GM19463 (cell line): ENCODE measurements around the gene CTBP1.
"Not testable (repeated sequence)": the region's sequence is repeated elsewhere in the genome, so short reads cannot be mapped to it uniquely, and the experiment has no call there.

Source experiments
- ATAC-seq: cut with Tn5 transposase; IDR thresholded peaks from one replicate; pipeline ENCODE4 v1.9.1; 2021; ENCODE audit warnings: mild to moderate bottlenecking, moderate library complexity; ENCODE audit not compliant: unreplicated experiment

The CTBP1 gene

DNA sequence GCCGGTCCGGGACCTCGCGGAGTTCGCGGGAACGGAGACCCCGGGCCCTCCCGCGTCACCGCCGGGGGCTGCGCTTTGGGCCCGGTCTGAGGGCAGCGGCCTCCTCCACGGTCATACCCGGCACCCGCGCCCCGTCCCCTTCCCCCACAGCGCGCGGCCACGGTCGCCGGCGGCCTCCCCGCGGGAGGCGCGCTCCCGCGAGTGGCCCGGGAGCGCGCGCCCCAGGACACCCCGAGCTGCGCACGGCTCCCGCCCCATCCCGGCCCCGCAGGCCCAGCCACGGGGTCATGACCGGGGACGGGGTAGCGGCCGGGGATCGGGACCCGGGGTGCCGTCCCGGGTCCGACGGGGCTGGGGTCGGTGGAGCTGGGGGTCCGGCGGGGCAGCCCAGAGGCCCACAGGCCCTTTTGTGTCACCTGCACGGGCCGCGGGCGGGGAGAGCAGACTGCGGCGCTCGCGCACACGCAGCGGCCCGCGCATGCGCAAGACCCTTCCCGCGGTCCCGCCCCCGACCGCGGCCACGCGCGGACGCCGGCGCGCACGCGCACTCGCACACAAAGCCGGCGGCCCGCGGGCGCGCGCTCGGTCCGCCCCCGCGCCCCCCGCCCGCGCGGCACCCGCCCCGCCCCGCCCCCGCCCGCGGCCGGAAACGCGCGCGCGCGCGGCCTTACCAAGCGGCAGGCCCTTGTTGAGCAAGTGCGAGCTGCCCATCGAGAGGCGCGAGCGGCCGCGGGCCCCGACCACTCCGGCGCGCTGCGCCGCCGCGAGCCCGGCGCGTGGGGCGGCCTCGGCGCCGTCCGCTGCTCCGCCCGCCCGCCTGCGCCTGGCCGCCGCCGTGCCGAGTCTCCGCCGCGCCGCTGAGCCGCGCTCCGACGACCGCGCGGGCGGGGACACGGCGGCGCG, at the start of gene CTBP1:
CTBP1 (minus strand) TSS at position 886 of the 903 bp plus-strand sequence. CDS start 7,799 bp downstream, outside the sequence.
- ATAC-seq: peak; percentile 43

DNA sequence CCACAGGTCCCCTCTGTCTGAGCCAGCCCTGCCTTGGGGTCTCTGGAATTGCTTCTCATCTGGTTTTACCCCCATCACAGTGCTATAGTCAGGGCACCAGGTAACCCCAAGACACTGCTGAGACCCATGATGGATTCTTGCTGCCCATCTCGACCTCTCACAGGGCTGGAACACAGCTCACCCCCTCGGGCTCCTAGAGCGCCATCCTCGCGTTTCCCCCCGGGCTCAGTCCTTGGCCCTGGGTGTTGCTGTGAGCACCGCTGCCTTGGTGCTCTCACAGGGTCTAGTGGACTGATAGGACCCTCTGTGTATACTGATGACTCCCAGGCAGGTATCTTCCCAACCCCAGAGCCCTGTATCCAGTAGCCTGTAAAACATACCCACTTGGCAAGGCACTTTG, 49.5 kb upstream of the CTBP1 start:
- ATAC-seq: no peak

- no peak for ATAC-seq
Measured at GRCh38 chr4:1297456-1298325, 48.8 kb upstream of the CTBP1 start.

DNA sequence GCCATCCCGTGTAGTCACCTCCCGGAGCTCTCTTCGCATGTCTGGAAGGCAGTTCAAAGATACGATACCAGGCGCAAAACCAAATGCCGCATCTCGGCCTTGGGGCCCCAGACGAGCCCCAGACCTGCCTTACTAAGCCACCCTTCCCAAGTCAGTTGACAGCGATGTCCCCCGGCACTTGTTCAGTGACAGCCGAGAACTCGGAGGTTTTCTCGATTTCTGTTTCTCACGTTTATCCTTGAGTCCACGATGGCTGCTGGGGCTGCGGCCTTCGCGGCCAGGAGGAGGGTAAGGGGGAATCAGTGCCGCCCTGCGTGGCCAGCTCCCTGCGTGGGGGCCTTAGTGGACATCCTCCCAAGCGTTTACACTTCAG, 48.1 kb upstream of the CTBP1 start:
- no peak for ATAC-seq

GRCh38 chr4:1296324-1297022, 47.5 kb upstream of the CTBP1 start:
- ATAC-seq: no peak

DNA sequence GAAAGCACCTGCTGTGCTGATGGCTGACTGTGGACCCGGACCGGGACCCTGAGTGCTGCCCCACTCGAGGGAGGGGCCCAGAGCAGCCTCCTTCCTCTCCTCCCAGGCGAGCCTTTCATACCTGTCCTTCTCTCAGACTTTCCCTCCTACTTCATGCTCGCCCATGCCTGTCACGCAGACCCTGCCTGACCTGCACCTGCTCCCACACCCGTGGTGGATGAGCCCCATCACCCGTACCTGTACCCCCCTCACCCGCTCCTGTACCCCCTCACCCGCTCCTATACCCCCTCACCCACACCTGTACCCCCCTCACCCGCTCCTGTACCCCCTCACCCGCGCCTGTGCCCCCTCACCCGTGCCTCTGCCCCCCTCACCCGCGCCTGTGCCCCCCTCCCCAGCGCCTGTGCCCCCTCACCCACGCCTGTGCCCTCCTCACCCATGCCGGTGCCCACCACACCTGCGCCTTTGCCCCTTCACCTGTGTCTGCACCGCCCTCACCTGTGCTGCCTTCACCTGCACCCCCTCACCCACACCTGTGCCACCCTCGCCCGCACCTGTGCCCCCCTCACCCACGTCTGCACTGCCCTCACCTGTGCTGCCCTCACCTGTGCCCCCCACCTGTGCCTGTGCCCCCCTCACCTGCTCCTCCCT, 46.6 kb upstream of the CTBP1 start:
- no peak for ATAC-seq

DNA sequence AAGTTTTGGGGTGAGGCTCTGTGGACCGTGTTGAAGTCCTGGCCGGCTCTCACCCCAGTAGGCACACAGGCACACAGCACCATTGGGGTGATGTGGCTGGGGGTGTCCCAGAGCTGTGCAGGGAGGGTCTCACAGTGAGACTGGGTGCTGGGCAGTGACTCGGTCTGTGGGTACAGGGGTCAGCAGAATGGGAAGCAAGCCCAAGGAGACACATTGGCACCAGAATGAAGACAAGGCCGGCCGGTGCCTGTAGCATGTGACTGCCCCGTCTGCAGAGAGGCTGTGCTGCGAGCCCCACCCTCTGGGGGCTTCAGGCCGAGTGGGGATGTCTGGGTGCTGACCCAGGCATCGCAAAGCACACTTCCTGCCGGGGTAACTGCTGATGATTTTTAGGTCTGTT, 46.0 kb upstream of the CTBP1 start:
- ATAC-seq: no peak

- ATAC-seq: no peak
Measured at GRCh38 chr4:1294424-1294823, 45.5 kb upstream of the CTBP1 start.

DNA sequence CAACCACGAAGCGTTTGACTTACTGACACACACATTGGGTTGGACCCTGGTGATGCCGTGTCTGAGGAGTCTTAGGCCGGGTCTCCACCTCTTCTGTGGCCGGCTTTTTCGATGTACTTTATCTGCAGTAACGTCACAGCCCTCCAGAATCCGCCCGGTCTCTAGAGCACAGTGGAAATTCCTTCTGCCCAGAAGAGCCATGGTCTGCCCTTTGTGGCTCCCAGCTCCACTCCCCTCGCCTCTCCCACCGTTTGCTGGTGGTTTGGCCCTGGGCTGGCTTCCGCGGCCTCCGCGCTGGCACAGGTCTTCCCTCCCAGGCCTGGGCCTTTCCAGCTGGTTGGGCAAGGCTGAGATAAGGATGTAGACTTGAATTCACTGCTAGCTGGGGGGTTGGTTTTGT, 45.1 kb upstream of the CTBP1 start:
- no peak for ATAC-seq

- no peak for ATAC-seq
Measured at GRCh38 chr4:1293531-1293941, 44.6 kb upstream of the CTBP1 start.

GRCh38 chr4:1292703-1293011, 43.7 kb upstream of the CTBP1 start:
- ATAC-seq: not testable (repeated sequence)

DNA sequence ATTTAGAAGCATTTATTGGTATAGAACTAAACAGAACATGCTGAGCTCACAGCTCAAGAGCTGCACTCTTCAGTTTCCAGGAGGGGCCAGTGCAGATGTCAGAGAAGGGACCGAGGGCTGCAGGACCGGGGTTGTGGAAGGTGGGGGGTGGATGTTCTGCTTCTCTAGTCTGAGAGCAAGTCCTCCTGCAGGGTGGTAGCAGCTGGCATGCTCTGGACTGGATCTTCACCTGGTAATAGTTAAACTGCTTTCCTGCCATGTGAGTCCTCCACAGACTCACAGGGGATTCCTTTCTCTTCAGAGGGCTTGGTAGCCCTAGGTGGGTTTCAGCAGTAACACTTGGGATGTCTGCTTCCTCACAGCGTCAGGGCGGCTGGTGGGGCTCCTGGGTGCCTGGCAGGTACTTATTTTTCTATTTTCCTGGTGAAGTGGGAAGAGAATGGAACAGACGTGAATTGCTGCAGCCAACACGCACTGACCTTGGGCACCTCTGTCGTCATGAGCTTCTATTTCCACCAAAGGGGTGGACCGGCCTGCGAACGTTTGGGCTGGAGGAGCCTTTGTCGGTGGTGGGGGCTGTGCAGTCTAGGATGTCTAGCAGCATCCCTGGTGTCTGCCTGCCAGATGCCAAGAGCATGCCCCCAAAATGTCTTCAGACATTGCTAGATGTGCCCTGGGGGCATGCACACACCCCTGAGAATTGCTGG, 43.2 kb upstream of the CTBP1 start:
- ATAC-seq: no peak

DNA sequence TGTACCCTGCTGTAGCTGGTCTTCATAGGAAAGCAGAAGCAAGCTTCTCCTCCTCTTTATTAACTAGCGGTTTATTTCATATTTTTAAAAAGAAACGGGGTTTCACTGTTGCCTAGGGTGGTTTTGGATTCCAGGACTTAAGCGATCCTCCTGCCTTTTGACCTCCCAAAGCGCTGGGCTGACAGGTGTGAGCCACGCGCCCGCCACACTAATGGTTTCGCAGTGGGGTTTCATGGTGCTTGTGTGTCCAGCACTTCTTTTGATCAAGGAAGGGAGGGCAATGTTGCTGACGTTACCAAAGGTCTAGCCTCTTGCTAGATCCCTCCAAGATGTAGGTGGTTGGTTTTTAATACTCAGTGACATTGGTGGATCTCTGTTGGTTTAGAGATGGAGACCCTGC, 42.2 kb upstream of the CTBP1 start:
- ATAC-seq: no peak

DNA sequence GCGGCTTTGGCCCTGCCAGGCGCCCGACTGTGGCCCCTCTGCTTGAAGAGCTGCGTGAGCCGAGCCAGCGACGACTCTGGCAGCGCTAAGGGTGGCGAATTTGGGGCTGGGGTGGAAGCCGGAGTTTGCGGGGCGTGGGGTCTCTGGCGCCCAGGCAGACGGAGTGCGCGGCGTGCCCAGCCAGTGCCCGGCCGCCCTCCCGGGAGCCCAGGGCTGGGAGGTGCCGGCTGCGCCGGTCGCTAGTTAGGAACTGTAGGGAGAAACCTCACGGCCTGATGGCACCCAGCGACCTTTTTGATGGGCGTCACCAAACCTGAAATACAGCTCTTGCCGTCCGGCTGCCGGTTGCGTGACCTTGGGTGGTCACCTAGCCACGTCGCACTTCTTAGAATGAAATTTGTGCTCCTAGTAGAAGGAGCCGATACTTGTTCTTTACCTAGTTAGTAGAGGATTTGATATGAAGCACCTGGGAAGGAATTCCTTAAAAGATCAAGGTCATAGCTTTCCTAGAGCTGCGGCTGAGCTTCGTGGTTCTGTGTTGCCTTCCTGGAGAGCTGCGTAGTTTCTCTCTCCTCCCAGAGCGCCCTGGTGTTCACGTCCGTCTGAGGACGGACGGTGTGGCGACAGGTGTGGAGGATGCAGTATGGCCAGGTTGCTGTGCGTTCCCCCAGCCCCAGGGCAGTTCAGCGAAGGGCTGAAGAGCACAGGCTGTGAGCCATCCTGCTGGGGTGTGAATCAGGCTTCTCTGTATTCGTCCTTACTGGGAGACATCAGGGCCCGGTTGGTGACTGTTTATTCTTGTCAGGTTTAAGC, 41.4 kb upstream of the CTBP1 start:
- ATAC-seq: no peak

DNA sequence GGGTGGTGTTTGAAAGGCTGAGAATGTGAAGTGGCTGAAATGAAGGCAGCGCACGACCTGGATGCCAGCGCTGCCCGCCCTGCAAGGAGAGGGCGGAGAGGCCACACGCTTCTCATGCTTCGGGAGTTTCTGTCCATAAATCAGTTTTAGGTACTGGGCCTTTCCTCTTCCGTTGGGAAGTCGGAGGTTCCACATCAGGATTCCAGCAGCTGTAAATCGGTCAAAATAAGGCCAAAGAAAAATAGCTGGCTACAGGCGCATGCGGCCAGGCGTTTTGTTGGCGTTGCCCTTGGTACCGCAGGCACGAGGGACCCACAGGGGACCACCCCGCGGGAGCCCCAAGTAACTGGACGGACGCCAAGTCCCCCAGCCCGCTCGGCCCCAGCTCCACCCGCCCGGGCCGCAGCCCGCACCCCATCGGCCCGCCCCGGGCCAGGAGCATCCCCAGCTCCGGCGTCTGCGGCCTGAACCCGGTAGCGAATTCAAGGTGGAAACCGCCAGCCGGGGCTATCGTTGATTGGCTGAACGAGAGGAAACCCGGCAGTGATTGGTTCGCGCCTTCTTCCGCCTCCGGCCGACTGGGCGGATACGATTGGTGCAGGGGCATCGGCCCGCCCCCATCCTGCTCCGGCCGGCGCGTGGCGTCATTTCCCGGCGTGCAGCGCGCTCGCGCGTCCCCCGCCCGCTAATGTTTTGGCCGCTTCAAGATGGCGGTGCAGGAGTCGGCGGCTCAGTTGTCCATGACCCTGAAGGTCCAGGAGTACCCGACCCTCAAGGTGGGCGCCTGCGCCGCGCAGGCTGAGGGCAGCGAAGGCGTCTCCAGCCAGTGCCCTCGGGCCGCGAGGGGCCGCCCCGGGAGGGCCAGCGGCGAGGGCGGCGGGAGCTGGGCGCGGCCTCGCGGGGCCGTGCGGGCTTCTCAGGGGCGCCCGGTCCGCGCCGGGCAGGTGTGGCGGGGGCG, 40.6 kb upstream of the CTBP1 start, which contains the start of gene MAEA:
MAEA (plus strand) TSS at position 685 of the 958 bp plus-strand sequence; CDS start at position 708, 23 bp downstream.
- ATAC-seq: peak; percentile 96

GRCh38 chr4:1288786-1289185, 39.9 kb upstream of the CTBP1 start:
- no peak for ATAC-seq

- no peak for ATAC-seq
Measured at GRCh38 chr4:1285790-1286553, 37.0 kb upstream of the CTBP1 start.
